Coronary artery (tissue), 2 donors: Measurements from ENCODE around the gene FANCE.

Experiments
- DNase-seq: peaks from one replicate; pipeline ENCODE4 v3.0.0-alpha.2; 2017; ENCODE audit warnings: low spot score
- H3K27ac ChIP-seq, 2 donors: fragments of 200-600 bp; sonication (generic); one replicate each; pipeline ENCODE4 v1.5.1; 2016 to 2019
- H3K4me3 ChIP-seq: fragments of 200-600 bp; sonication (generic); 2 replicates; pipeline ENCODE4 v1.5.1; 2016; ENCODE audit warnings: mild to moderate bottlenecking, moderate library complexity
- CTCF ChIP-seq: fragments of 200-600 bp; sonication (generic); IDR thresholded peaks from one replicate; pipeline ENCODE4 v1.5.1; 2019; ENCODE audit warnings: antibody characterized with exemption

The FANCE gene

DNA sequence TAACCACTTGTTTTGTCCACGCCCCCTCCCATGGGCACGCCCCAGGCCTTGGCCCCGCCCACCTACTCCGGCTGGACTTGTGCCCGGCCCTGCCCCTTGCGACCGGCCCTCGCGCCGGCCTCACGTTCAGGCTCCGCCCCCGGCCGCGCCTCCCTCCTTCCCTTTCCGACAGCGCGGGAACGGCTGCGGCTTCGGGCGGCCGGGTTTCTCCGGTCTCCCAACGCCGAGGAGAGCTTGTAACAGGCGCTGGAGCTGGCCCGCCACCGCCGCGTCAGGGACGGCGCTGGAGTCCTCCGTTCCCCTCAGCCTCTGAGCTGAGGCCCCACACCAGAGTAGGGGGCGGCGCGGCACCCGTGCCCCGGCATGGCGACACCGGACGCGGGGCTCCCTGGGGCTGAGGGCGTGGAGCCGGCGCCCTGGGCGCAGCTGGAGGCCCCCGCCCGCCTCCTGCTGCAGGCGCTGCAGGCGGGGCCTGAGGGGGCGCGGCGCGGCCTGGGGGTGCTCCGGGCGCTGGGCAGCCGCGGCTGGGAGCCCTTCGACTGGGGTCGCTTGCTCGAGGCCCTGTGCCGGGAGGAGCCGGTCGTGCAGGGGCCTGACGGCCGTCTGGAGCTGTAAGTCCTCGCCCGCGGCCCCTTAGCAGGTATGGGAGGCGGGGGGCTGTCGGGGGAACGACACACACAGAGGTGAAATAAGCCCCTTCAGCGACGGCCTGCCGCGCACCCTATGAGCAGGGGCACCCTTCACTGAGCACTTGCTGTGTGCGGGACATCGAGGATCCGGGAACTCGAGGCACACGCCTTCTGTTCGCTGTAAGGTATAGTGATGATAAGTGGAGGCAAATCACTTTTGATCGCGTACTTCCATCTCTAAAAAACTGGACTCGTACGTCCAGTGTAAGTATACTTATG is at the start of gene FANCE:
TSS of gene FANCE (plus strand) at position 156 of the 908 bp plus-strand sequence. CDS start at position 364, 208 bp downstream.
- peak; percentile 96 for DNase-seq
- TF ChIP-seq CTCF: no peak
- H3K27ac ChIP-seq: peak within 1 kb of the TSS; percentile 51 to 81
- H3K4me3 ChIP-seq: peak within 1 kb of the TSS; percentile 87

GRCh38 chr6:35402856-35403191 is 49.3 kb upstream of the FANCE start:
- Histone ChIP-seq H3K4me3 (no peak overlapping the region), H3K27ac (no peak overlapping the region)
- no peak for DNase-seq
- TF ChIP-seq CTCF: no peak

GRCh38 chr6:35403544-35404442 is 48.3 kb upstream of the FANCE start:
- Histone ChIP-seq H3K4me3 (no peak overlapping the region), H3K27ac (no peak overlapping the region)
- TF ChIP-seq CTCF: no peak
- DNase-seq: no peak

DNA sequence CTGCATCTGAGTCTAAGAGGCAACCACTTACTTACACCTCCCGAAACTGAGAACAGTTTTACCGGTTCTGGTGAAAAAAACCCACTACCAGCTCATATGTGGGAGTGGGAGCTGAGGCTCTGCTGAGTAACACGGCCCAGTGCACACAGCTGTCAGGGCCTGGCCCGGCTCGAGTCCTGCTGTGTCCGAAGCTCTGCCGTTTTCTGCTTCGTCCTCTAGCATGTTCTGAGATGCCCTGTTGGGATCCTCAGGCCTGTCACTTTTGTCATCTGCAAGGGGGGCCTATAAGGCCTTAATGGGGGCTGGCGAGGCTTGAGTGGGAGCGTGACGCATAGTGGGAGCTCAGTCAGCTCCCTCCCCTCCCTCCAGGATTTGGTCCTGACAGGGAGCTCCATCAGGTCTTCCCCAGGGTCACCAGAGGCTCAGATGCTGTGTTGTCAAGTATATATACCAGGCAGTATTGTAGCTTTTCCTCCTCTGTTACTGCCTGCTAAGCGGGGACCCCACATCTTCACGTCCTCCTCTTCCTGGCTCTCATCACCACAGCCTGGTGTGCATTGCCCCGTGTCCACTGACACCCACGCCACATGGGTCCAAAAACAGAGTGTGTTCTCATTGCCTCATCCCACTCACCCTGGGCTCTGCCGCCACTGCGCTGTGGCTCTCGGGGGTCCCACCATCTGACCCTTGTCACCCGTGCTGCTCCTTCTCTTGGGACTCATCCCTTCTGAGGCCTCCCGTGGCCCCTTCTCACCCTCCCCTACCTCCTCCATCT is 45.2 kb upstream of the FANCE start:
- H3K27ac ChIP-seq: no peak overlapping the region
- no peak for TF ChIP-seq CTCF
- DNase-seq: no peak

DNA sequence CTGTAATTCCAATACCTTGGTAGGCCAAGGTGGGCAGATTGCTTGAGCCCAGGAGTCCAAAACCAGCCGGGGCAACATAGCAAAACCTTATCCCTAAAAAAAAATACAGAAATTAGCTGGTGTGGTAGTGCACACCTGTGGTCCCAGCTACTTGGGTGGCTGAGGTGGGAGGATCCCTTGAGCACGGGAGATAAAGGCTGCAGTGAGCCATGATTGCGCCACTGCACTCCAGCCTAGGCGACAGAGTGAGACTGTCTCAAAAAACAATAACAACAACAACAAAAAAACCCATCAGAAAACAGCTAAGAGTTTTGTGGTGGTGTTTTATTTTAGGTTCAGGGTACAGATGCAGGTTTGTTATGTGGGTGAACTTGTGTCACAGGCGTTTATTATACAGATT is 42.9 kb upstream of the FANCE start:
- DNase-seq: no peak
- no peak for TF ChIP-seq CTCF
- H3K27ac ChIP-seq: no peak overlapping the region

More for the DNA sequence above, 45.2 kb upstream of the FANCE start:
- no peak overlapping the region for H3K4me3 ChIP-seq

GRCh38 chr6:35410131-35410530 is 42.0 kb upstream of the FANCE start:
- DNase-seq: no peak
- Histone ChIP-seq H3K27ac (no peak overlapping the region), H3K4me3 (no peak overlapping the region)
- no peak for TF ChIP-seq CTCF

More for the DNA sequence above, 42.9 kb upstream of the FANCE start:
- no peak overlapping the region for H3K4me3 ChIP-seq
